K562 (cell line): Measurements from ENCODE around the gene CA6. TPM values are rescaled to one million over a fixed set of nuclear protein-coding genes. Genes with fewer than 3 reads are reported as not detected.

Source experiments
- ATAC-seq: fragments of 200-7000 bp; cut with Tn5 transposase; 3 replicates; pipeline ENCODE4 v1.9.1; 2020; ENCODE audit warnings: moderate library complexity
- BruUV-seq: library from RNA; stranded (reverse); fragments of 400-500 nt; replicated peaks from 2 replicates; lab custom pipeline; 2021; lab: Mats Ljungman, UMichigan
- CTCF ChIA-PET: fragments of 300-600 bp; formaldehyde crosslinking; extraction: SDS; loops from one replicate; lab custom pipeline; 2021; ENCODE audit warnings: low intra/inter-chr PET ratio; lab: Yijun Ruan, JAX
- POLR2A ChIA-PET: fragments of 300-600, 350-650 bp; sonication (Branson Sonifier 250); formaldehyde crosslinking; extraction: SDS; loops from one replicate; lab custom pipeline; 2021; ENCODE audit warnings: antibody characterized with exemption, inconsistent platforms; lab: Yijun Ruan, JAX
- DNase-seq, 4 experiments: peaks; one replicate each; pipeline versions ENCODE4 v3.0.0 to v3.0.0-alpha.2; 2011 to 2018; ENCODE audit warnings: low spot score in 3 of 4, mixed read lengths in 3 of 4; ENCODE audit errors: extremely low read depth in 1 of 4
- FAIRE-seq: peaks from 2 replicates; lab custom pipeline; 2011; peaks lifted over from hg19 to GRCh38; lab: Jason Lieb, UNC
- H2AFZ ChIP-seq: 2 replicates; pipeline ENCODE4 v1.6.0; 2011; ENCODE audit warnings: low read depth, low read length, control low read depth, inconsistent platforms
- H3K27ac ChIP-seq: fragments of 200-600 bp; 3 replicates; pipeline ENCODE4 v1.8.0; 2011; ENCODE audit warnings: low read depth, mild to moderate bottlenecking, control low read depth, inconsistent platforms, low read length, moderate library complexity, mixed read lengths; ENCODE audit errors: extremely low read depth
- H3K27me3 ChIP-seq, 2 experiments: fragments of 300-600 bp in 1 of 2; 2 replicates in 1 of 2; 3 replicates in 1 of 2; pipeline versions ENCODE4 v1.6.0 to v1.8.0; 2011; ENCODE audit warnings: inconsistent platforms in 2 of 2, low read length in 2 of 2, mild to moderate bottlenecking in 1 of 2, mixed read lengths in 1 of 2, moderate library complexity in 1 of 2; ENCODE audit not compliant: control insufficient read depth in 2 of 2, insufficient read depth in 2 of 2
- H3K36me3 ChIP-seq: fragments of 300-600 bp; 3 replicates; pipeline ENCODE4 v1.8.0; 2011; ENCODE audit warnings: mild to moderate bottlenecking, low read length, inconsistent platforms; ENCODE audit not compliant: control insufficient read depth, insufficient read depth
- H3K4me1 ChIP-seq, 2 experiments: fragments of 200-600 bp in 1 of 2; replicated peaks in 1 of 2; 2 replicates in 1 of 2; 3 replicates in 1 of 2; pipeline versions ENCODE4 v1.5.1 to v1.8.0; 2011; ENCODE audit warnings: inconsistent platforms in 2 of 2, low read length in 2 of 2, mild to moderate bottlenecking in 1 of 2, mixed read lengths in 1 of 2, moderate library complexity in 1 of 2; ENCODE audit not compliant: control insufficient read depth in 2 of 2, insufficient read depth in 2 of 2
- H3K4me2 ChIP-seq: 2 replicates; pipeline ENCODE4 v1.6.1; 2011; ENCODE audit warnings: low read length, control low read depth, inconsistent platforms, mixed read lengths; ENCODE audit not compliant: insufficient read depth
- H3K4me3 ChIP-seq: fragments of 200-600 bp; sonication (generic), shearing (Covaris generic); 2 replicates; pipeline ENCODE4 v1.5.1; 2016; ENCODE audit warnings: control low read depth, inconsistent platforms
- H3K79me2 ChIP-seq: fragments of 200-600 bp; 3 replicates; pipeline ENCODE4 v1.8.0; 2011; ENCODE audit warnings: low read length, inconsistent platforms; ENCODE audit not compliant: control insufficient read depth, insufficient read depth
- H3K9ac ChIP-seq, 2 experiments: 2 replicates each; pipeline versions ENCODE4 v1.6.0 to v1.6.1; 2011; ENCODE audit warnings: low read depth in 2 of 2, low read length in 2 of 2, control low read depth in 1 of 2, inconsistent platforms in 1 of 2, mild to moderate bottlenecking in 1 of 2, mixed read lengths in 1 of 2; ENCODE audit not compliant: insufficient read depth in 1 of 2
- H3K9me1 ChIP-seq: one replicate; pipeline ENCODE4 v1.6.0; 2011; ENCODE audit warnings: inconsistent platforms, mild to moderate bottlenecking, low read length, moderate library complexity; ENCODE audit not compliant: control insufficient read depth, insufficient read depth
- H3K9me3 ChIP-seq: replicated peaks from 2 replicates; pipeline ENCODE4 v1.5.1; 2011; ENCODE audit warnings: low read depth, low read length, inconsistent platforms; ENCODE audit not compliant: control insufficient read depth, insufficient read depth
- H4K20me1 ChIP-seq: replicated peaks from 2 replicates; pipeline ENCODE4 v1.6.1; 2011; ENCODE audit warnings: low read length, inconsistent platforms, mixed read lengths; ENCODE audit not compliant: control insufficient read depth, insufficient read depth
- EGR1 ChIP-seq: fragments of 450-650 bp; conservative IDR thresholded peaks from 2 replicates; pipeline ENCODE4 v1.6.1; 2017; ENCODE audit warnings: mild to moderate bottlenecking
- GABPB1 ChIP-seq: sonication (generic); formaldehyde crosslinking; IDR thresholded peaks from 2 replicates; pipeline ENCODE4 v1.8.0; 2022; ENCODE audit warnings: mild to moderate bottlenecking, missing genetic modification reagents
- GATAD2B ChIP-seq: fragments of 450-650 bp; IDR thresholded peaks from 2 replicates; pipeline ENCODE4 v1.6.1; 2017; ENCODE audit warnings: mild to moderate bottlenecking, borderline replicate concordance
- GTF2F1 ChIP-seq: IDR thresholded peaks from 2 replicates; pipeline ENCODE4 v1.6.1; 2011; ENCODE audit warnings: low read depth, low read length, improper control_type of control experiment
- STAG1 ChIP-seq: sonication (generic); formaldehyde crosslinking; IDR thresholded peaks from 2 replicates; pipeline ENCODE4 v1.5.0; 2020; ENCODE audit warnings: missing genetic modification reagents, borderline replicate concordance
- ZNF175 ChIP-seq: fragments of 200-800 bp; sonication (Bioruptor generic); IDR thresholded peaks from 2 replicates; pipeline ENCODE4 v1.6.1; 2016; ENCODE audit warnings: low read depth, mild to moderate bottlenecking, missing genetic modification characterization, missing compliant biosample characterization
- WGBS: fragments of 100-300 bp; shearing (Covaris generic); methylation state at CpG from one replicate; pipeline ENCODE4 v1.1.6; 2016; ENCODE audit warnings: low coverage, mixed read lengths; ENCODE audit not compliant: insufficient coverage; ENCODE audit errors: missing lambda C conversion rate; 5-methylcytosine and 5-hydroxymethylcytosine counted together
- in situ Hi-C: fragments of 300-500 bp; cut with MboI; formaldehyde crosslinking; loops from 4 replicates; pipeline ENCODE4 v1.15.0; 2018; ENCODE audit warnings: inconsistent platforms, mixed read lengths
- intact Hi-C: fragments of 100-400 bp; cut with micrococcal nuclease; formaldehyde crosslinking; loops from 2 replicates; pipeline ENCODE4 v1.14.2; 2022
- polyA plus RNA-seq, 8 experiments: library from polyadenylated mRNA; depleted of rRNA in 4 of 8; stranded (reverse) in 5 of 8; unstranded in 3 of 8; fragments of >200 nt; fragmentation: Nextera tagmentation in 2 of 8; fragmentation: Illumina TruSeq in 1 of 8; extraction: Ambion mirVana in 2 of 8; extraction: Trizol in 1 of 8; gene quantifications; 2 replicates each; pipeline versions ENCODE4 v1.2.1 to v1.2.3, GENCODE V29; 2011 to 2014; ENCODE audit warnings: inconsistent platforms in 1 of 8, missing spikeins in 1 of 8
- total RNA-seq, 7 experiments: library from RNA; depleted of rRNA in 6 of 7; stranded (reverse); fragments of >200 nt in 6 of 7; fragmentation: Illumina TruSeq in 2 of 7; extraction: Trizol in 2 of 7; gene quantifications; 2 replicates each; pipeline versions ENCODE4 v1.2.1 to v1.2.3, GENCODE V29; 2011 to 2021; ENCODE audit warnings: low replicate concordance in 1 of 7
- TF ChIP-seq, protein P1 (sequence below): IDR thresholded peaks from 2 replicates; pipeline ENCODE4 v1.6.1; 2016; ENCODE audit warnings: missing genetic modification characterization, missing compliant biosample characterization
- TF ChIP-seq, protein P2 (sequence below), 2 experiments: fragments of 450-650 bp; formaldehyde crosslinking in 1 of 2; IDR thresholded peaks; 2 replicates each; pipeline versions ENCODE4 v1.4.0 to v1.6.1; 2014 to 2020; ENCODE audit warnings: mild to moderate bottlenecking in 2 of 2, borderline replicate concordance in 1 of 2, low read depth in 1 of 2

CA6 gene
- total and polyA plus RNA-seq, 9 of the 15 experiments (the other 6 are each of a cell fraction or from before 2014, with no cell fraction given): not detected

DNA sequence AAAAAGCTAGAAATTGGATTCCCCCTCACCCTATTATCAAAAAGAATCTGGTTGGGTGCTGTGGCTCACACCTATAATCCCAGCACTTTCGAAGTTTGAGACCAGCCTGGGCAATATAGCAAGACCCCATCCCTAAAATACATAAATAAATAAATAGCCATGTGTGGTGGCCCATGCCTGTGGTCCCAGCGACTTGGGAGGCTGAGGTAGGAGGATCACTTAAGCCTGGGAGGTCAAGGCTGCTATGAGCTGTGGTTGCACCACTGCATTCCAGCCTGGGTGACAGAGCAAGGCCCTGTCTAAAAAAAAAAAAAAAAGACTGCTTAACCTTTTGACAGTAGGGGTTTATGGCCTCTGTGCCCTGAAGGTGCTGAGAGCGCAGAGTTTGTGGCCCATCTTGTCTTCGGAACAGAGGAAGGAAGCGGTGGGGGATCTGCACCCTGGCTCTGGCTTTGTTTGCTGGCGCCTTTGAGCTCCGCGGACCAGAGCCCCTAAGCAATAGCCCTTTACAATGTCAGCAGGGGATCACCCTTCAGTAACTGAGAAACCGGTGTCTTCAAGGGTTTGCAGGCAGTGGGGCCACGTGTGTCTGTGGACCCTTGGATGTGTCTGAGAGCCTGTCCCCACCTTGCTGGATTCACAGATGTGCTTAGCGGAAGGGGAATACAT lies 58.5 kb downstream of the CA6 start (continued):
- TF ChIP-seq, protein P1, sequence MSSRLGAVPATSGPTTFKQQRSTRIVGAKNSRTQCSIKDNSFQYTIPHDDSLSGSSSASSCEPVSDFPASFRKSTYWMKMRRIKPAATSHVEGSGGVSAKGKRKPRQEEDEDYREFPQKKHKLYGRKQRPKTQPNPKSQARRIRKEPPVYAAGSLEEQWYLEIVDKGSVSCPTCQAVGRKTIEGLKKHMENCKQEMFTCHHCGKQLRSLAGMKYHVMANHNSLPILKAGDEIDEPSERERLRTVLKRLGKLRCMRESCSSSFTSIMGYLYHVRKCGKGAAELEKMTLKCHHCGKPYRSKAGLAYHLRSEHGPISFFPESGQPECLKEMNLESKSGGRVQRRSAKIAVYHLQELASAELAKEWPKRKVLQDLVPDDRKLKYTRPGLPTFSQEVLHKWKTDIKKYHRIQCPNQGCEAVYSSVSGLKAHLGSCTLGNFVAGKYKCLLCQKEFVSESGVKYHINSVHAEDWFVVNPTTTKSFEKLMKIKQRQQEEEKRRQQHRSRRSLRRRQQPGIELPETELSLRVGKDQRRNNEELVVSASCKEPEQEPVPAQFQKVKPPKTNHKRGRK (tag): no peak
- TF ChIP-seq GATAD2B (no peak), GABPB1 (CRISPR knock-in tag) (no peak), ZNF175 (CRISPR knock-in tag) (no peak), GTF2F1 (no peak)

DNA sequence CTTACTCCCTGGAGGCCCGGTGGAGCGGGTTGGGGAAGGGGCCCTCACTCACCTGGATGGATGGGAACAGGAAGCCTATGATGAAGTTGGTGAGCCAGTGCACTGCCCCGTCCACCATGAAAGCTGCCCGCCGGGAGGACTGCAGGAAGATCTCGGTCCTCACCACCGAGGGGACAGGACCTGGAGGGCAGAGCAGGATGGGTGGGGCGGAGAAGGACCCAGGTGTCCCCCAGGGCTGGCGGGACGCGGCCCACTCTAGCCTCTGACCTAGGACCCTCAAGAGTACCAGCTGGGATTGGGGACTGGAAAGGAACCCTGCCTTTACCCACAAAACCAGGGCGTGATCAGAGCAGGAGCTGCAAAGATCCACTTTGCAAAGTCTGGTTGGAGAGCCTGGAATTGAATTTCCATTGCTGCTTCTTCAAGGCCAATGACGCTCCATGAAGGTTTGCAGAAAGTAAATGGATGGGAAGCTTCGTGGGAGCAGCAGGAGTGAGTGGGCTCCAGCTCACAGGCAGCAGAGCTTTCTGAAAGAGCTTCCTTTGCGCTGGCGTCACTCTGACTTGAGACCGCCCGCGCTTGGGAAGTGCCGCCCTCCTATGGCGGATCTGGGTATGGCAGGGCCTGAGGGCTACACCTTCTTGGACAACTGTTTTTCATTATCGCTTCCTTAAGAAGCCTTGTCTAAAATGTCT lies 59.2 kb downstream of the CA6 start:
- intact Hi-C loops (loop anchor here (1.0 to 5.0 kb wide), 2 partner anchors 87 to 192 kb away; no protein-coding TSS in a partner anchor), in situ Hi-C loops (no loop called here)
- 0 out of 2 replicates have a peak overlapping the region, but pooled peaks have one; percentile 10 for H2AFZ ChIP-seq
- ATAC-seq (peak; percentile 96), FAIRE-seq (peak; percentile 94), DNase-seq (peak; percentile 86 to 91 (median 90))
- H3K9me1 ChIP-seq: no peaks in the 10 kb centered on the region
- peak overlapping the region in 1 of 2 experiments; percentile 18; a peak in 2 of 4 replicates for H3K9ac ChIP-seq
- H3K79me2 ChIP-seq: no peaks in the 10 kb centered on the region
- H3K27ac ChIP-seq: no peak overlapping the region
- CTCF ChIA-PET: interaction anchor here (0.6 to 2.3 kb wide), 8 partner anchors 9 to 759 kb away, joined by 3 to 20 read pairs (median 6); no protein-coding TSS in a partner anchor
- no peaks in the 10 kb centered on the region for H3K9me3 ChIP-seq
- no peaks in the 10 kb centered on the region for H3K36me3 ChIP-seq
- no peak overlapping the region for H3K4me2 ChIP-seq
- BruUV-seq: no TSS peak
- peaks cover 9% of the 10 kb centered on the region for H4K20me1 ChIP-seq
- H3K4me3 ChIP-seq: no peak overlapping the region
- peaks cover 46 to 79% of the 10 kb centered on the region in 2 experiments for H3K27me3 ChIP-seq
- WGBS: 11% methylated on average over 22 of the region's 22 CpGs
- POLR2A ChIA-PET: interaction anchor here (0.6 to 1.3 kb wide), 15 partner anchors 9 to 601 kb away, joined by 3 to 9 read pairs (median 3); no protein-coding TSS in a partner anchor
- H3K4me1 ChIP-seq: peaks cover 0 to 6% of the 10 kb centered on the region in 2 experiments; a peak in 2 of 5 replicates
- TF ChIP-seq STAG1 (CRISPR knock-in tag) (peak; percentile 74; the same call in 1 of the 2 replicates), EGR1 (peak; percentile 38; the same call in 1 of the 2 replicates)
- TF ChIP-seq, protein P2, sequence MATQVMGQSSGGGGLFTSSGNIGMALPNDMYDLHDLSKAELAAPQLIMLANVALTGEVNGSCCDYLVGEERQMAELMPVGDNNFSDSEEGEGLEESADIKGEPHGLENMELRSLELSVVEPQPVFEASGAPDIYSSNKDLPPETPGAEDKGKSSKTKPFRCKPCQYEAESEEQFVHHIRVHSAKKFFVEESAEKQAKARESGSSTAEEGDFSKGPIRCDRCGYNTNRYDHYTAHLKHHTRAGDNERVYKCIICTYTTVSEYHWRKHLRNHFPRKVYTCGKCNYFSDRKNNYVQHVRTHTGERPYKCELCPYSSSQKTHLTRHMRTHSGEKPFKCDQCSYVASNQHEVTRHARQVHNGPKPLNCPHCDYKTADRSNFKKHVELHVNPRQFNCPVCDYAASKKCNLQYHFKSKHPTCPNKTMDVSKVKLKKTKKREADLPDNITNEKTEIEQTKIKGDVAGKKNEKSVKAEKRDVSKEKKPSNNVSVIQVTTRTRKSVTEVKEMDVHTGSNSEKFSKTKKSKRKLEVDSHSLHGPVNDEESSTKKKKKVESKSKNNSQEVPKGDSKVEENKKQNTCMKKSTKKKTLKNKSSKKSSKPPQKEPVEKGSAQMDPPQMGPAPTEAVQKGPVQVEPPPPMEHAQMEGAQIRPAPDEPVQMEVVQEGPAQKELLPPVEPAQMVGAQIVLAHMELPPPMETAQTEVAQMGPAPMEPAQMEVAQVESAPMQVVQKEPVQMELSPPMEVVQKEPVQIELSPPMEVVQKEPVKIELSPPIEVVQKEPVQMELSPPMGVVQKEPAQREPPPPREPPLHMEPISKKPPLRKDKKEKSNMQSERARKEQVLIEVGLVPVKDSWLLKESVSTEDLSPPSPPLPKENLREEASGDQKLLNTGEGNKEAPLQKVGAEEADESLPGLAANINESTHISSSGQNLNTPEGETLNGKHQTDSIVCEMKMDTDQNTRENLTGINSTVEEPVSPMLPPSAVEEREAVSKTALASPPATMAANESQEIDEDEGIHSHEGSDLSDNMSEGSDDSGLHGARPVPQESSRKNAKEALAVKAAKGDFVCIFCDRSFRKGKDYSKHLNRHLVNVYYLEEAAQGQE (IDR thresholded peaks at IDR 0.05; ENCODE audit: borderline replicate concordance): peak; percentile 68
- TF ChIP-seq, protein P2 (CRISPR knock-in tag; IDR thresholded peaks at IDR 0.05; ENCODE audit: low read depth): no peak
